Astrocyte of the cerebellum (primary cell): ENCODE results near the gene CSRP1.

ENCODE experiments used
- DNase-seq: peaks from one replicate; pipeline ENCODE4 v3.0.0-alpha.2; 2011; ENCODE audit warnings: low read depth
- H3K4me3 ChIP-seq: 2 replicates; pipeline ENCODE4 v1.5.1; 2011; ENCODE audit warnings: mild to moderate bottlenecking, low read depth, low read length, moderate library complexity
- CTCF ChIP-seq: IDR thresholded peaks from 2 replicates; pipeline ENCODE4 v1.5.1; 2012; ENCODE audit warnings: low read length, low read depth, moderate library complexity, mild to moderate bottlenecking; ENCODE audit errors: missing control alignments
- in situ Hi-C: cut with HindIII; loops from 2 replicates; pipeline ENCODE4 v1.10.0; 2017; ENCODE audit warnings: low sequenced_read_pairs

Gene CSRP1

GRCh38 chr1:201502511-201502857 lies 4.4 kb downstream of the CSRP1 start:
- TF ChIP-seq CTCF = no peak
- no peak overlapping the region for H3K4me3 ChIP-seq
- in situ Hi-C loops = no loop called here
- DNase-seq = no peak

GRCh38 chr1:201501812-201502510 lies 5.0 kb downstream of the CSRP1 start:
- TF ChIP-seq CTCF = no peak
- no peak for DNase-seq
- no peak overlapping the region for H3K4me3 ChIP-seq
- in situ Hi-C loops = no loop called here

- no peak for TF ChIP-seq CTCF
- in situ Hi-C loops = no loop called here
- no peak overlapping the region for H3K4me3 ChIP-seq
- DNase-seq = no peak
These were observed 5.8 kb downstream of the CSRP1 start for GRCh38 chr1:201501144-201501543.

- in situ Hi-C loops = no loop called here
- no peak for TF ChIP-seq CTCF
- no peak for DNase-seq
- H3K4me3 ChIP-seq = no peak overlapping the region
These were observed 6.2 kb downstream of the CSRP1 start for GRCh38 chr1:201500670-201501120.

GRCh38 chr1:201499795-201500669 lies 6.9 kb downstream of the CSRP1 start:
- peak; percentile 44 for DNase-seq
- no peak overlapping the region for H3K4me3 ChIP-seq
- in situ Hi-C loops = no loop called here
- no peak for TF ChIP-seq CTCF

GRCh38 chr1:201499191-201499590 lies 7.7 kb downstream of the CSRP1 start:
- TF ChIP-seq CTCF = no peak
- no peak overlapping the region for H3K4me3 ChIP-seq
- DNase-seq = no peak
- in situ Hi-C loops = no loop called here
